IMR-90 (cell line): Measurements from ENCODE around the gene HACD2. TPM values are rescaled to one million over a fixed set of nuclear protein-coding genes. Genes with fewer than 3 reads are reported as not detected.
A peak's percentile ranks its signal among the peaks of the same experiment; 100 is the strongest.

Experiments used
- ATAC-seq: fragments of 200-7000 bp; cut with Tn5 transposase; 2 replicates; pipeline ENCODE4 v1.9.1; 2020; ENCODE audit warnings: low read depth, mild to moderate bottlenecking, moderate library complexity
- BruUV-seq: library from RNA; stranded (reverse); fragments of 400-500 nt; replicated peaks from 2 replicates; lab custom pipeline; 2021; lab: Mats Ljungman, UMichigan
- CTCF ChIA-PET: fragments of 300-600 bp; formaldehyde crosslinking; extraction: SDS; loops from one replicate; lab custom pipeline; 2021; ENCODE audit warnings: antibody characterized with exemption; lab: Yijun Ruan, JAX
- POLR2A ChIA-PET: fragments of 300-600 bp; sonication (Branson Sonifier 250); formaldehyde crosslinking; loops from one replicate; lab custom pipeline; 2022; ENCODE audit warnings: antibody characterized with exemption; ENCODE audit not compliant: unreplicated experiment; lab: Charles Lee
- DNase-seq: peaks from one replicate; pipeline ENCODE4 v3.0.0; 2013
- H2AFZ ChIP-seq: replicated peaks from 2 replicates; pipeline ENCODE3; 2013; ENCODE audit warnings: low read length, mild to moderate bottlenecking; ENCODE audit not compliant: poor library complexity
- H2AK5ac ChIP-seq: 2 replicates; pipeline ENCODE4 v1.6.1; 2013; ENCODE audit warnings: low read depth, low read length, inconsistent platforms
- H2AK9ac ChIP-seq: replicated peaks from 2 replicates; pipeline ENCODE3; 2013; ENCODE audit warnings: mild to moderate bottlenecking, low read depth, low read length, moderate library complexity; ENCODE audit not compliant: poor library complexity
- H2BK120ac ChIP-seq: 2 replicates; pipeline ENCODE4 v1.6.1; 2013; ENCODE audit warnings: low read depth, low read length, inconsistent platforms
- H2BK15ac ChIP-seq: 3 replicates; pipeline ENCODE4 v1.6.1; 2013; ENCODE audit warnings: low read depth, low read length, inconsistent platforms
- H2BK20ac ChIP-seq: 2 replicates; pipeline ENCODE4 v1.6.1; 2013; ENCODE audit warnings: low read depth, mild to moderate bottlenecking, inconsistent platforms, low read length, moderate library complexity
- H2BK5ac ChIP-seq: 2 replicates; pipeline ENCODE4 v1.6.1; 2013; ENCODE audit warnings: mild to moderate bottlenecking, low read depth, low read length, inconsistent platforms; ENCODE audit not compliant: poor library complexity, severe bottlenecking
- H3K14ac ChIP-seq: replicated peaks from 2 replicates; pipeline ENCODE4 v1.6.1; 2013; ENCODE audit warnings: low read depth, low read length, inconsistent platforms
- H3K18ac ChIP-seq: 2 replicates; pipeline ENCODE4 v1.6.1; 2013; ENCODE audit warnings: low read depth, low read length, control low read depth
- H3K23ac ChIP-seq: 2 replicates; pipeline ENCODE4 v1.6.1; 2013; ENCODE audit warnings: low read depth, low read length, inconsistent platforms
- H3K27ac ChIP-seq: 2 replicates; pipeline ENCODE4 v1.5.1; 2013; ENCODE audit warnings: mild to moderate bottlenecking, control low read depth, low read length; ENCODE audit not compliant: insufficient read depth
- H3K27me3 ChIP-seq: 2 replicates; pipeline ENCODE4 v1.6.1; 2013; ENCODE audit warnings: low read length; ENCODE audit not compliant: control insufficient read depth, insufficient read depth
- H3K36me3 ChIP-seq: 2 replicates; pipeline ENCODE4 v1.6.1; 2013; ENCODE audit warnings: low read length, mixed read lengths; ENCODE audit not compliant: control insufficient read depth, insufficient read depth
- H3K4ac ChIP-seq: 2 replicates; pipeline ENCODE4 v1.6.1; 2013; ENCODE audit warnings: low read depth, low read length, inconsistent platforms
- H3K4me1 ChIP-seq: 2 replicates; pipeline ENCODE4 v1.6.1; 2013; ENCODE audit warnings: low read length, mixed read lengths; ENCODE audit not compliant: control insufficient read depth, insufficient read depth
- H3K4me2 ChIP-seq: 2 replicates; pipeline ENCODE4 v1.6.1; 2013; ENCODE audit warnings: low read depth, mild to moderate bottlenecking, control low read depth, low read length, moderate library complexity
- H3K4me3 ChIP-seq: 2 replicates; pipeline ENCODE4 v1.5.1; 2013; ENCODE audit warnings: low read depth, mild to moderate bottlenecking, control low read depth, low read length, moderate library complexity; ENCODE audit not compliant: insufficient read depth
- H3K56ac ChIP-seq: 2 replicates; pipeline ENCODE4 v1.6.1; 2013; ENCODE audit warnings: low read length, inconsistent platforms; ENCODE audit not compliant: insufficient read depth; ENCODE audit errors: extremely low read depth
- H3K79me1 ChIP-seq, 2 experiments: 2 replicates each; pipeline ENCODE4 v1.6.1; 2013; ENCODE audit warnings: low read length in 2 of 2, inconsistent platforms in 1 of 2, low read depth in 1 of 2
- H3K9ac ChIP-seq: 2 replicates; pipeline ENCODE4 v1.6.1; 2013; ENCODE audit warnings: low read depth, low read length, control low read depth
- H3K9me1 ChIP-seq: 2 replicates; pipeline ENCODE4 v1.6.1; 2013; ENCODE audit warnings: low read length, inconsistent platforms; ENCODE audit not compliant: insufficient read depth
- H3K9me3 ChIP-seq: 2 replicates; pipeline ENCODE4 v1.6.1; 2013; ENCODE audit warnings: low read length; ENCODE audit not compliant: control insufficient read depth, insufficient read depth
- H4K20me1 ChIP-seq: 2 replicates; pipeline ENCODE4 v1.6.1; 2013; ENCODE audit warnings: low read length, inconsistent platforms; ENCODE audit not compliant: insufficient read depth
- H4K5ac ChIP-seq: 2 replicates; pipeline ENCODE4 v1.6.1; 2013; ENCODE audit warnings: mild to moderate bottlenecking, low read depth, low read length, control low read depth
- H4K8ac ChIP-seq, 2 experiments: 2 replicates each; pipeline ENCODE4 v1.6.1; 2013; ENCODE audit warnings: low read depth in 2 of 2, low read length in 2 of 2, control low read depth in 1 of 2, inconsistent platforms in 1 of 2
- H4K91ac ChIP-seq: 2 replicates; pipeline ENCODE4 v1.6.1; 2013; ENCODE audit warnings: low read depth, low read length, inconsistent platforms; ENCODE audit not compliant: insufficient read depth
- CEBPB ChIP-seq: IDR thresholded peaks from 2 replicates; pipeline ENCODE4 v1.6.1; 2012; ENCODE audit warnings: low read depth, low read length, improper control_type of control experiment
- CHD1 ChIP-seq: IDR thresholded peaks from 2 replicates; pipeline ENCODE4 v1.6.1; 2012; ENCODE audit warnings: low read depth, low read length, improper control_type of control experiment
- CTCF ChIP-seq: conservative IDR thresholded peaks from 2 replicates; pipeline ENCODE4 v1.5.1; 2012; ENCODE audit warnings: mild to moderate bottlenecking, low read depth, low read length, improper control_type of control experiment
- ELK1 ChIP-seq: fragments of 150-350 bp; IDR thresholded peaks from 2 replicates; pipeline ENCODE4 v1.6.1; 2016; ENCODE audit warnings: low read depth, mild to moderate bottlenecking, low read length, moderate library complexity, borderline replicate concordance
- FOS ChIP-seq: fragments of 150-350 bp; IDR thresholded peaks from 2 replicates; pipeline ENCODE4 v1.6.1; 2016; ENCODE audit warnings: low read depth, low read length
- MAFK ChIP-seq: IDR thresholded peaks from 2 replicates; pipeline ENCODE4 v1.6.1; 2012; ENCODE audit warnings: low read depth, low read length, improper control_type of control experiment
- MAZ ChIP-seq: IDR thresholded peaks from 2 replicates; pipeline ENCODE4 v1.6.1; 2012; ENCODE audit warnings: low read depth, mild to moderate bottlenecking, low read length, improper control_type of control experiment, moderate library complexity, borderline replicate concordance
- MXI1 ChIP-seq: IDR thresholded peaks from 2 replicates; pipeline ENCODE4 v1.6.1; 2012; ENCODE audit warnings: low read depth, mild to moderate bottlenecking, low read length, moderate library complexity, borderline replicate concordance
- NFE2L2 ChIP-seq: fragments of 150-350 bp; IDR thresholded peaks from 2 replicates; pipeline ENCODE4 v1.6.1; 2016; ENCODE audit warnings: low read depth, mild to moderate bottlenecking, low read length
- POLR2A ChIP-seq: IDR thresholded peaks from 2 replicates; pipeline ENCODE4 v1.6.1; 2012; ENCODE audit warnings: mild to moderate bottlenecking, low read depth, low read length
- RCOR1 ChIP-seq: IDR thresholded peaks from 2 replicates; pipeline ENCODE4 v1.6.1; 2012; ENCODE audit warnings: mild to moderate bottlenecking, low read length, improper control_type of control experiment; ENCODE audit not compliant: insufficient replicate concordance
- SMC3 ChIP-seq: fragments of 150-350 bp; IDR thresholded peaks from 2 replicates; pipeline ENCODE4 v1.6.1; 2016; ENCODE audit warnings: low read depth, mild to moderate bottlenecking, antibody characterized with exemption, low read length, moderate library complexity
- USF2 ChIP-seq: fragments of 150-350 bp; IDR thresholded peaks from 2 replicates; pipeline ENCODE4 v1.6.1; 2017; ENCODE audit warnings: mild to moderate bottlenecking, antibody characterized with exemption, low read length, low read depth
- WGBS, 2 experiments: methylation state at CpG; one replicate each; pipeline versions ENCODE4 v1.1.5 to v1.1.7; 2013; ENCODE audit warnings: missing lambda C conversion rate in 2 of 2; ENCODE audit not compliant: insufficient read length in 1 of 2; ENCODE audit errors: extremely low coverage in 2 of 2; 5-methylcytosine and 5-hydroxymethylcytosine counted together
- dilution Hi-C: fragments of 300-500 bp; cut with HindIII; formaldehyde crosslinking; loops from one replicate; pipeline ENCODE4 v1.14.3; 2018; ENCODE audit warnings: low sequenced_read_pairs; ENCODE audit not compliant: unreplicated experiment
- in situ Hi-C: fragments of 300-500 bp; cut with MboI; formaldehyde crosslinking; loops from 3 replicates; pipeline ENCODE4 v1.14.3; 2019; ENCODE audit warnings: low sequenced_read_pairs, inconsistent platforms, mixed read lengths
- intact Hi-C: fragments of 100-400 bp; cut with micrococcal nuclease; formaldehyde crosslinking; loops from 2 replicates; pipeline ENCODE4 v1.10.0; 2022
- polyA plus RNA-seq, 3 experiments: library from polyadenylated mRNA; depleted of rRNA; stranded (reverse); fragments of >200 nt; gene quantifications; 2 replicates each; pipeline ENCODE4 v1.2.3, GENCODE V29; 2012; ENCODE audit warnings: low replicate concordance in 1 of 3
- total RNA-seq: library from RNA; depleted of rRNA; stranded (reverse); fragments of >200 nt; gene quantifications from 2 replicates; pipeline ENCODE4 v1.2.3, GENCODE V29; 2012

Gene HACD2
- total and polyA plus RNA-seq, 2 of the 4 experiments (the other 2 are of a cell fraction): 21.5 to 22.6 TPM

- Histone ChIP-seq H4K91ac (no peak overlapping the region), H3K9ac (no peak overlapping the region), H3K4me3 (peak overlapping the region; percentile 51), H4K5ac (no peak overlapping the region), H2AK5ac (no peak overlapping the region), H3K36me3 (no peaks in the 10 kb centered on the region), H4K20me1 (no peaks in the 10 kb centered on the region; the same call in 1 of the 2 replicates), H2BK20ac (no peak overlapping the region), H3K9me3 (peaks cover 2% of the 10 kb centered on the region; the same call in 1 of the 2 replicates), H2AK9ac (no peak overlapping the region), H3K4ac (no peak overlapping the region), H3K79me1 (no peaks in the 10 kb centered on the region), H3K27ac (no peak overlapping the region), H2BK15ac (no peak overlapping the region), H3K56ac (no peak overlapping the region), H3K14ac (no peak overlapping the region), H2BK5ac (no peak overlapping the region), H2BK120ac (no peak overlapping the region), H4K8ac (no peak overlapping the region), H3K23ac (no peak overlapping the region), H3K4me2 (peak overlapping the region; percentile 81), H3K9me1 (no peaks in the 10 kb centered on the region), H3K18ac (no peak overlapping the region), H3K4me1 (no peaks in the 10 kb centered on the region), H2AFZ (peak overlapping the region; percentile 85), H3K27me3 (peaks cover 73% of the 10 kb centered on the region)
- TF ChIP-seq NFE2L2 (no peak), MAFK (no peak), CTCF (no peak), CEBPB (no peak), MAZ (no peak), MXI1 (no peak), SMC3 (no peak), ELK1 (no peak), POLR2A (no peak), FOS (no peak), RCOR1 (no peak), CHD1 (no peak), USF2 (no peak)
- ATAC-seq (peak; percentile 56), DNase-seq (no peak)
- ChIA-PET POLR2A (no interaction called here), CTCF (no interaction called here)
- no TSS peak for BruUV-seq
- intact Hi-C loops (no loop called here), in situ Hi-C loops (no loop called here), dilution Hi-C loops (no loop called here)
- 17% methylated on average over 15 of the region's 33 CpGs; no CpG with 5 or more reads in 1 of the 2 experiments for WGBS, 2 experiments
Measured at GRCh38 chr3:123449997-123450604, 134.8 kb downstream of the HACD2 start.
